CD4-positive, alpha-beta T cell treated with Interleukin-17A for 1 hour (primary cell): ENCODE measurements around the gene PALLD.
A peak's percentile ranks its signal among the peaks of the same experiment; 100 is the strongest.
"Not testable (repeated sequence)": the region's sequence is repeated elsewhere in the genome, so short reads cannot be mapped to it uniquely, and the experiment has no call there.

Experiments used
- DNase-seq: peaks from one replicate; pipeline ENCODE4 v3.0.0-alpha.2; 2020

Gene PALLD

DNA sequence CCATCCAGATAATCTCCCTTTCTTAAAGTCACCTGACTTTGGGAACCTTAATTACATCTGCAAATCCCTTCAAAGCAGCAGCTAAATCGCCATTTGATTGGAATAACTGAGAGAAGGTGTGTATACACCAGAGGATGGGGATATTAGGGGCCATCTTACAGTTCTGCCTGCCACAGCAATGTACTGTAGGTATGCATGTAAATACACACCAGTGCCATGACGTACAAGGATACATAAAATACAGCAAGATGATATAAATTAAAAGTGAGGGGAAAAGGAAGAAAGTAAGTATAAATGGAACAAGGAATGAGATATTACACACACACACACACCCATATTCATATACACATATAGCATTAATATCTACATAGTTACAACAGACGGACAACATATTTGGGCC is 432.0 kb downstream of the PALLD start:
- DNase-seq, result no peak

DNA sequence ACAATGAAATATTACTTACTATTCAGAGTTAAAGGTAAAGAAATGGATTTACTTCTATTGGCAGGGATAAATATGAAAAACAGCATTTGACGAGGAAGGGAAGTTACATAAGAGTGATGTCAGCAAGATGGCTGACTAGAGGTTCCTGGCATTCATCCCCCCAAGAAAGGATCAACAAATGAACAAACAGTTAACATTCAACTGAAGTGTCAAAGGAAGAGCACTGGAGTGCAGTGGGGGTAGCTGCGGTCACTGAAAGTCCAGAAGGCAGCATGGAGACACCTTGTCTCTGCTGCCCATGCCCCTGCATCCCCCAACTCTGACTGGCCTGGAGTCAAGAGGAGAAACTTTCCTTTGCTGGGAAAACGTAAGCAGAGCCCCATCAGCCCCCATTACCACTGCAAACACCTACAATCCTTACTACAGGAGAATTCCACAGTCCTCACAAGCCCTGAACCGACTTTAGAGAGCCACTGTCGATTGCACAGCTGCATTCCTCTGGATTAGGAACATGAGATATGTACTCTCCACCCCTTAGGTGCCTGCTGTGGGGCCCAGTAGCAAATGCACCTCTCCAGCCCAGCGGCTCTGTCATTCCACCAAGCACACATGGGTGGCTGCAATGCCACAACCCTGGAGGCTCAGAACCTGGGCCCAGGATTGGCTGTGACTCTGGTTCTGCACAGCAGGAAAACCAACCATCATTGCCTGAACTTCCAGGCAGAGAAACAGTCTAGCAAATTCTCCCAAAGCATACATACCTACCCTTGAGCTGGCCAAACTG is 433.8 kb downstream of the PALLD start:
- DNase-seq, result no peak

DNA sequence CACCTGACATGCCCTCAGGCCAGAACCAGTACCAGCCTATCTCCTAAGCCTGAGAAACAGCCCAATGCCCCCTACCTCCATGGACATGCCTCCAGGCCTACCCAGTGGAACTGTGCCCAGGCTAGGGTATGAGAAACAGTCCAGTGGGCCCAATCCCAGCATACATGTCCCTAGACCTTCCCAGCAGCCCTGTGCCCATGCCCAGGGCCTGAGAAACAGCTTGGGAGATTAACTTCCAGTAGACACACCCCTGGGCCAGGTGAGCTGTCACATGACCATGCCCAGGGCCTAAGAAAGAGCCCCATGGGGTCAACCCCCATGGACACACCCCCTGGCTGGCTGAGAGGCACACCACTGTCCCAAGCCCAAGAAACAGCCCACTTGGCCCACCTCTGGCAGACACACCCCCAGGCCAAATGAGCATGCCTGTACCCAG is 434.4 kb downstream of the PALLD start:
- no peak for DNase-seq

DNA sequence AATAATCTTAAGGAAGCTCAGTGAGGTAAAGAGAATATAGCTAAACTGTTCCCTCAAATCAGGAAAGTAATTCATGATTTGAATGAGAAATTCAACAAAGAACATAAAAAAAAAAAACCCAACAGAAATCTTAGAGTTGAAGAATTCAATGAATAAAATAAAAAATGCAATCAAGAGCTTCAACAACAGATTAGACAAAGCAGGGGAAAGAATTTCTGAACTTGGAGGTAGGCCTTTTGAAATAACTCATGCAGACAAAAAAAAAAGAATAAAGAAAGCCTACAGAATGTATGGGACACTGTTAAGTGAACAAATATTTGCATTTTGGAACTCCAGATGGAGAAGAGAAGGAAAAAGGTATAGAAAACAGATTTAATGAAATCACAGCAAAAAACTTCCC is 435.3 kb downstream of the PALLD start:
- no peak for DNase-seq

DNA sequence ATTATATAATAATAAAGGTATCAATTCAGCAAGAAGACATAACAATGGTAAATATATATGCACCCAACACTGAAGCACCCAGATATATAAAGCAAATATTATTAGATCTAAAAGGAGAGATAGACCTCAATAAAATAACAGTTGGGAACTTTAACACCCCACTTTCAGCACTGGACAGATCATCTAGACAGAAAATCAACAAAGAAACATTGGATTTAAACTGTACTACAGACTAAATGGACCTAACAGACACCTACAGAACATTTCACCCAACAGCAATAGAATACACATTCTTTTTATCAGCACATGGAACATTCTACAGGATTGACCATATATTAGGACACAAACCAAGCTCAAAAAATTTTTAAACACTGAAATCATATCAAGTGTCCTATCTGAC is 436.6 kb downstream of the PALLD start:
- no peak for DNase-seq

DNA sequence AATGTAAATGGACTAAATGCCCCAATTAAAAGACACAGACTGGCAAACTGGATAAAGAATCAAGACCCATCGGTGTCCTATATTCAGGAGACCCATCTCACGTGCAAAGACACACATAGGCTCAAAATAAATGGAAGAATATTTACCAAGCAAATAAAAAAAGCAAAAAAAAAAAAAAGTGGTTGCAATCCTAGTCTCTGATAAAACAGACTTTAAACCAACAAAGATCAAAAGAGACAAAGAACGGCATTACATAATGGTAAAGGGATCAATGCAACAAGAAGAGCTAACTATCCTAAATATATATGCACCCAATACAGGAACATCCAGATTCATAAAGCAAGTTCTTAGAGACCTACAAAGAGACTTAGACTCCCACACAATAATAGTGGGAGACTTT is 440.6 kb downstream of the PALLD start:
- DNase-seq, result not testable (repeated sequence)

DNA sequence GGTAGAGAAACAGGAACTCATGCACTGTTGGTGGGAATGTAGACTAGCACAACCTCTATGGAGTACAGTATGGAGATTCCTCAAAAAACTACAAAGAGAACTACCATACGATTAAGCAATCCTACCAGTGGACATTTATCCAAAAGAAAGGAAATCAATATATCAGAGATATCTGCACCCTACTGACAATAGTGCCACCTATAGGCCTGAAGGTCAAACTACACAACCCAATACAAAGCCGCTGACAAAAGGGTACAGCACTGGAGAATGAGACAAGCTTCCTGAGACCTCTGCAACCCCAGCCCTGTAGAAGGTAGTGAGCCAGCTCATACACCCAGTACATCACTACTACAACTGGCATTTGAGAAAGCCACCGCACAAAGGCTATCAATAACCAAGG is 446.1 kb downstream of the PALLD start:
- DNase-seq, result peak; percentile 19

DNA sequence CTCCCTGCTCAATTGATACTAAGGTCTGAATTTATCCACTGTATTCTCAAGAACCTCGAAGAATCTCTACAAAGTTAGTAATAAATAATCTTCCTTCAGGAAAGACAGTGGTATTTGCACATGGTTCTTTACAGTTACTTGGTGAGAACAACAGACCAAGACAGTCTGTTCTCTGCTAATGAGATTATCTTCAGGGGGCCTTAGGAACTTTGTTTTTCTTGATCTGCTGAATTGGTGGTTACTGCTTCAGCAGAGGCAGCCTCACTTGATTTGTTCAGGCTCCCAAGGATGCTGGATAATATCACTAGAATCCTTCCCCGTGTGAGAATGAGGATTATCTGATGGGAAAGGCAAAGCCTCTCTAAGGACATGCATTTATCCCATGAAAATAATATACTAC is 448.4 kb downstream of the PALLD start:
- no peak for DNase-seq

DNA sequence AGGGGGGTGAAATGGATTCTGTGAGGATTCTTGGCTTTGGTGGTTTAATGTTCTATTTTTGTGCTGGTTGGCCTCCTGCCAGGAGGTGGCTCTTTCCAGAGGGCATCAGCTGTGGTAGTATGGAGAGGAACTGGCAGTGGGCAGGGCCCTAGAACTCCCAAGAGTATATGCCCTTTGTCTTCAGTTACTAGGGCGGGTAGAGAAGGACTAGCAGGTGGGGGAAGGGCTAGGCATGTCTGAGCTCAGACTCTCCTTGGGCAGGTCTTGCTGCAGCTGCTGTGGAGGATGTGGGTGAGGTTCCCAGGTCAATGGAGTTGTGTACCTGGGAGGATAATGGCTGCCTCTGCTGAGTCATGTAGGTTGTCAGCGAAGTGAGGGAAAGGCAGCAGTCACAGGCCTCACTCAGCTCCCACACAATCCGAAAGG is 456.0 kb downstream of the PALLD start:
- DNase-seq, result not testable (repeated sequence)

DNA sequence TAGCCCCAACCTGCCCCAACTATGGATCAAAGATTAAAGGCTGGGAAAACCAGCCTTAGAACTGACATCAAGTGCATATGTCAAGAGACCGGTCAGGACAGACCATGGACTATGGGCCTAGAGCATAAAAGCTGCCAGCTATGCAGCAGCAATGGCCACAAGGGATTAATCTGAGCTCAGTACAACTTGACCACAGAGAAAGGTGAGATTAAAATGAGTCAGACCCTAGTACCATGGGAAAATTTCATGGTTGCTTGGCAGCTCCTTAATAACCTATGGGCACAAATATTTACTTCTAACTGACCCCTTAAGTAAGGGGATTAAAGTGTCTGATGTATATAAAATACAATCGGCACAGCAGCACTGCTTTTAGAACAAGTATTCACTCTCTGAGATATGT is 458.8 kb downstream of the PALLD start:
- DNase-seq, result no peak

DNA sequence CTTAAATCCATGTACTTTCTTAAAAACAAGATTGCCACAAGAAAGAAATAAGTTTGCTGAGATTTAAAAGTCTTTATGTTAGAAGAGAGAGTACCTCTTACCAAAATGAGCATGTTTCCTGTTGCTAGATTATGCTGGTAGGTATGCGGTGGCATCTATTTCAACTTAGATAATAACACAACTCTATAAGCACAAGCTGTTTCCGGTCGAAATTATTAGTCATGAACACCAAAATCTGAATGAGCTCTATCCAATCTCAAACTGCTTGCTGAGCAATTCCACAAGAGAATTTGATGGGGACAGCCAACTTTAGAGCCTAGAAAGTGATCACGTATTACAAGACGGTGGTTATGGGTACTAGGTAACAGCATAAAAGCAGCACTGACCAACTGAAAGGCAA is 463.9 kb downstream of the PALLD start:
- no peak for DNase-seq

DNA sequence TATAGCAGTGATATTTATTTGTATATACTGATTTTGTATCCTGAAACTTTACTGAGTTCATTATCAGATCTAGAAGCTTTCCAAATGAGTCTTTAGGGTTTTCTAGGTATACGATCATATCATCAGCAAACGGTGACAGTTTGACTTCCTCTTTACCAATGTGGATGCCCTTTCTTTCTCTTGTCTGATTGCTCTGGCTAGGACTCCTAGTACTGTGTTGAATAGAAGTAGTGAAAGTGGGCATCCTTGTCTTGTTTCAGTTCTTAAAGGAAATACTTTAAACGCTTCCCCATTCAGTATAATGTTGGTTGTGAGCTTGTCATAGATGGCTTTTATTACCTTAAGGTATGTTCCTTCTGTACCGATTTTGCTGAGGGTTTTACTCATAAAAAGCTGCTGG is 475.7 kb downstream of the PALLD start:
- DNase-seq, result no peak
